HL-60 (cell line): ENCODE results near the gene SAP130.

Experiments
- DNase-seq, 2 experiments: peaks; one replicate each; pipeline ENCODE4 v3.0.0-alpha.2; 2010 to 2020; ENCODE audit warnings: low read depth in 1 of 2, low spot score in 1 of 2
- H3K27ac ChIP-seq: fragments of 250-450 bp; sonication (Bioruptor Pico); replicated peaks from 2 replicates; pipeline ENCODE4 v1.5.1; 2020; ENCODE audit warnings: mild to moderate bottlenecking, moderate library complexity
- H3K27me3 ChIP-seq: fragments of 250-450 bp; sonication (Bioruptor Pico); 2 replicates; pipeline ENCODE4 v1.5.1; 2021; ENCODE audit warnings: mild to moderate bottlenecking, moderate library complexity; ENCODE audit not compliant: insufficient read depth, poor library complexity, severe bottlenecking
- H3K4me3 ChIP-seq: replicated peaks from 2 replicates; pipeline ENCODE4 v1.5.1; 2011; ENCODE audit warnings: mild to moderate bottlenecking, control low read depth, low read length; ENCODE audit not compliant: insufficient read depth
- CTCF ChIP-seq: IDR thresholded peaks from one replicate; pipeline ENCODE4 v1.5.1; 2011; ENCODE audit warnings: low read length, control low read depth, inconsistent platforms; ENCODE audit not compliant: insufficient read depth
- GABPA ChIP-seq: IDR thresholded peaks from 2 replicates; pipeline ENCODE4 v1.6.1; 2012; ENCODE audit warnings: low read depth
- POLR2AphosphoS5 ChIP-seq: IDR thresholded peaks from 2 replicates; pipeline ENCODE4 v1.6.1; 2012; ENCODE audit warnings: low read depth
- REST ChIP-seq: IDR thresholded peaks from 2 replicates; pipeline ENCODE4 v1.6.1; 2012; ENCODE audit warnings: low read depth; ENCODE audit not compliant: insufficient replicate concordance
- SPI1 ChIP-seq: IDR thresholded peaks from 2 replicates; pipeline ENCODE4 v1.6.1; 2012; ENCODE audit warnings: low read depth, mild to moderate bottlenecking, borderline replicate concordance

The SAP130 gene

GRCh38 chr2:128039535-128039934 lies 11.7 kb upstream of the SAP130 start:
- TF ChIP-seq POLR2AphosphoS5, result no peak
- TF ChIP-seq GABPA, result no peak
- TF ChIP-seq CTCF, result no peak
- TF ChIP-seq SPI1, result no peak
- no peak for TF ChIP-seq REST
- Histone ChIP-seq H3K27ac (no peak overlapping the region), H3K4me3 (no peak overlapping the region), H3K27me3 (no peaks in the 10 kb centered on the region)
- no peak for DNase-seq

- DNase-seq, result no peak
- no peak overlapping the region for H3K27ac ChIP-seq
- no peak for TF ChIP-seq REST
Observed at GRCh38 chr2:128038411-128038810, 10.6 kb upstream of the SAP130 start.

GRCh38 chr2:128037649-128038048 lies 9.8 kb upstream of the SAP130 start:
- TF ChIP-seq SPI1 (no peak), GABPA (no peak), POLR2AphosphoS5 (no peak)
- Histone ChIP-seq H3K27ac (no peak overlapping the region), H3K4me3 (no peak overlapping the region), H3K27me3 (no peaks in the 10 kb centered on the region)
- DNase-seq, result no peak

More at GRCh38 chr2:128038411-128038810, 10.6 kb upstream of the SAP130 start:
- Histone ChIP-seq H3K27me3 (no peaks in the 10 kb centered on the region), H3K4me3 (no peak overlapping the region)

GRCh38 chr2:128036748-128037607 lies 9.1 kb upstream of the SAP130 start:
- H3K4me3 ChIP-seq, result no peak overlapping the region
- TF ChIP-seq POLR2AphosphoS5 (no peak), GABPA (no peak), REST (no peak), CTCF (no peak), SPI1 (no peak)
- no peak overlapping the region for H3K27ac ChIP-seq
- no peak for DNase-seq
- no peaks in the 10 kb centered on the region for H3K27me3 ChIP-seq
